Brain microvascular endothelial cell (primary cell): ENCODE data around the gene RNU6-1.

Experiments
- DNase-seq: peaks from one replicate; pipeline ENCODE4 v3.0.0-alpha.2; 2020
- H3K27ac ChIP-seq: fragments of 250-450 bp; sonication (Bioruptor Pico); 2 replicates; pipeline ENCODE4 v1.5.1; 2020; ENCODE audit warnings: mild to moderate bottlenecking, moderate library complexity
- H3K27me3 ChIP-seq: fragments of 250-450 bp; sonication (Bioruptor Pico); replicated peaks from 2 replicates; pipeline ENCODE4 v1.5.1; 2020; ENCODE audit warnings: mild to moderate bottlenecking
- H3K36me3 ChIP-seq: fragments of 250-450 bp; sonication (Bioruptor Pico); replicated peaks from 2 replicates; pipeline ENCODE4 v1.5.1; 2020; ENCODE audit warnings: mild to moderate bottlenecking
- H3K4me3 ChIP-seq: 2 replicates; pipeline ENCODE4 v1.5.1; 2011; ENCODE audit warnings: low read depth, mild to moderate bottlenecking, control low read depth, low read length, moderate library complexity
- CTCF ChIP-seq: IDR thresholded peaks from 2 replicates; pipeline ENCODE4 v1.5.1; 2011; ENCODE audit warnings: low read depth, mild to moderate bottlenecking, moderate library complexity, low read length, control low read depth, inconsistent platforms; ENCODE audit errors: missing control alignments
- in situ Hi-C: cut with HindIII; loops from 2 replicates; pipeline ENCODE4 v1.10.0; 2017; ENCODE audit warnings: low sequenced_read_pairs, low pct_ligation_motif_present

The RNU6-1 gene

GRCh38 chr15:67853454-67853853 lies 13.6 kb upstream of the RNU6-1 start:
- TF ChIP-seq CTCF, result no peak
- no peak overlapping the region for H3K27ac ChIP-seq
- no peak overlapping the region for H3K4me3 ChIP-seq
- DNase-seq, result no peak
- in situ Hi-C loops, result no loop called here
- H3K27me3 ChIP-seq, result no peaks in the 10 kb centered on the region
- H3K36me3 ChIP-seq, result no peaks in the 10 kb centered on the region

- in situ Hi-C loops, result no loop called here
- TF ChIP-seq CTCF, result no peak
- Histone ChIP-seq H3K36me3 (no peaks in the 10 kb centered on the region), H3K4me3 (no peak overlapping the region), H3K27ac (no peak overlapping the region), H3K27me3 (no peaks in the 10 kb centered on the region)
- DNase-seq, result no peak
Observed at GRCh38 chr15:67852418-67852817, 12.6 kb upstream of the RNU6-1 start.

- Histone ChIP-seq H3K4me3 (no peak overlapping the region), H3K27me3 (no peaks in the 10 kb centered on the region), H3K36me3 (no peaks in the 10 kb centered on the region), H3K27ac (no peak overlapping the region)
- in situ Hi-C loops, result no loop called here
- no peak for DNase-seq
- no peak for TF ChIP-seq CTCF
Observed at GRCh38 chr15:67850994-67851571, 11.2 kb upstream of the RNU6-1 start.

- DNase-seq, result no peak
- in situ Hi-C loops, result no loop called here
- no peaks in the 10 kb centered on the region for H3K27me3 ChIP-seq
- no peak overlapping the region for H3K4me3 ChIP-seq
- H3K36me3 ChIP-seq, result no peaks in the 10 kb centered on the region
- H3K27ac ChIP-seq, result no peak overlapping the region
- TF ChIP-seq CTCF, result no peak
Observed at GRCh38 chr15:67850336-67850735, 10.5 kb upstream of the RNU6-1 start.

GRCh38 chr15:67849538-67849937 lies 9.7 kb upstream of the RNU6-1 start:
- Histone ChIP-seq H3K27ac (no peak overlapping the region), H3K4me3 (no peak overlapping the region), H3K36me3 (no peaks in the 10 kb centered on the region), H3K27me3 (no peaks in the 10 kb centered on the region)
- TF ChIP-seq CTCF, result no peak
- in situ Hi-C loops, result no loop called here
- no peak for DNase-seq

- no peaks in the 10 kb centered on the region for H3K27me3 ChIP-seq
- no peaks in the 10 kb centered on the region for H3K36me3 ChIP-seq
- DNase-seq, result no peak
- in situ Hi-C loops, result no loop called here
- no peak for TF ChIP-seq CTCF
- H3K27ac ChIP-seq, result no peak overlapping the region
- H3K4me3 ChIP-seq, result no peak overlapping the region
Observed at GRCh38 chr15:67845974-67846373, 6.1 kb upstream of the RNU6-1 start.
